Activated naive CD8-positive, alpha-beta T cell treated with anti-CD3 and anti-CD28 coated beads, Interleukin-2, amount 10 ng/mL, durations not matched to agents 7 days and 5 days (primary cell): ENCODE data around the gene PFDN4. TPM values are rescaled to one million over a fixed set of nuclear protein-coding genes. Genes with fewer than 3 reads are reported as not detected.

Source experiments
- ATAC-seq: fragments of 150-1000 bp; cut with Tn5 transposase; one replicate; pipeline ENCODE4 v1.10.0; 2021; ENCODE audit warnings: low read depth, moderate library complexity
- POLR2A ChIA-PET: fragments of 350-600 bp; sonication (Branson Sonifier 250); formaldehyde crosslinking; loops from one replicate; lab custom pipeline; 2021; ENCODE audit warnings: antibody characterized with exemption; lab: Charles Lee
- DNase-seq: peaks from one replicate; pipeline ENCODE4 v3.0.0; 2021
- H3K27ac Mint-ChIP-seq: one replicate; pipeline ENCODE4 v1.8.0; 2022; ENCODE audit warnings: mild to moderate bottlenecking, mixed read lengths
- H3K27me3 Mint-ChIP-seq: one replicate; pipeline ENCODE4 v1.8.0; 2022; ENCODE audit warnings: mild to moderate bottlenecking, moderate library complexity, mixed read lengths
- H3K36me3 Mint-ChIP-seq: one replicate; pipeline ENCODE4 v1.8.0; 2021; ENCODE audit warnings: mild to moderate bottlenecking, mixed read lengths
- H3K4me1 Mint-ChIP-seq: one replicate; pipeline ENCODE4 v1.8.0; 2021; ENCODE audit warnings: mixed read lengths
- H3K4me3 Mint-ChIP-seq: one replicate; pipeline ENCODE4 v1.8.0; 2022; ENCODE audit warnings: mild to moderate bottlenecking, moderate library complexity, mixed read lengths
- H3K9me3 Mint-ChIP-seq: one replicate; pipeline ENCODE4 v1.8.0; 2021; ENCODE audit warnings: mixed read lengths
- total RNA-seq, 2 experiments: library from RNA; stranded (reverse); gene quantifications; one replicate each; pipeline ENCODE4 v1.2.3, GENCODE V29; 2021

PFDN4 gene, protein sequence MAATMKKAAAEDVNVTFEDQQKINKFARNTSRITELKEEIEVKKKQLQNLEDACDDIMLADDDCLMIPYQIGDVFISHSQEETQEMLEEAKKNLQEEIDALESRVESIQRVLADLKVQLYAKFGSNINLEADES
- total RNA-seq, result 10 to 100 TPM; 16.5 to 18.6 TPM

DNA sequence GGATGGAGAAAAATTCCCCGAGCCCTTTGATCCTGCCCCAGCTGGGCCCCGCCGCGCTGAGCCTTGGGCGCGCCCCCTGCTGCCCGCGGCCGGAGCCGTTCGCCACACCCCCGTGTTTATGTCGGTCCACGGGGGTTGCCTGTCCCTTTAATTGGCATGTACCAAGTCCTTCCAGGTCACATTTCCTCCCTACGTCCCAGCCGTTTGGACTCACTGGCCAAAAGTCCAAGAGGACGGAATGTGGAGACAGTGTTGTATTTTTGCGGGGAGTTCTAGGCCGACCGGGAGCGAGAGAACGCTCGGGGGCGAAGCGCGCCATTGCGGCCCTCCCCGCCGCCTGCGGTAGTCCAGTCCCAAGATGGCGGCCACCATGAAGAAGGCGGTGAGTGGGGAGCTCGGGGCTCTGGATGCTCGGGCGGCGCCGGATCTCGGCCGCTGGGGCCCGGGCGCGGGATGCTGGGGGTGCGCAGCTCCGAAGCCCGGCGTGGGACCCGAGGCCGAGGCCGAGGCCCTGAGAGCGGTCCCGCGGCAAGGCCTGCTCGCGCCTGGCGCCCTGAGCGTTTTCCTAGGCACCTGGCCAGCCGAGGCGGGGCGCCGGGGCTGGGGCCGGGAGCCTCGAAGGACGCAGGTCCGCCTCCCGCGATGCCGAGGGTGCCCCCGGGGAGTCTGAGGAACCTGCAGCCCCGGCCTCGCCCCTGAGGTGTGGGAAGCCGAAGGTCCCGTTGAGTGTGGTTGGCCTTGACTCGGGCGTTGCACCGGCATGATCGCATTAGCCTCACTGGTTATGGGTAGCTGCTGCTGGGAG is at the start of gene PFDN4:
PFDN4 (plus strand) TSS at position 345 of the 805 bp plus-strand sequence; CDS start at position 359, 14 bp downstream.
- ATAC-seq (peak; percentile 89), DNase-seq (peak; percentile 88)
- Mint-ChIP-seq H3K4me1 (peaks cover 20% of the 10 kb centered on the region), H3K9me3 (no peaks in the 10 kb centered on the region), H3K4me3 (peak within 1 kb of the TSS; percentile 96), H3K27ac (peak within 1 kb of the TSS; percentile 99), H3K36me3 (peaks cover 7% of the 10 kb centered on the region), H3K27me3 (no peaks in the 10 kb centered on the region)
- POLR2A ChIA-PET, result interaction anchor here (0.5 to 1.7 kb wide), 6 partner anchors 11 to 263 kb away, joined by 3 to 5 read pairs (median 4); no protein-coding TSS in a partner anchor

DNA sequence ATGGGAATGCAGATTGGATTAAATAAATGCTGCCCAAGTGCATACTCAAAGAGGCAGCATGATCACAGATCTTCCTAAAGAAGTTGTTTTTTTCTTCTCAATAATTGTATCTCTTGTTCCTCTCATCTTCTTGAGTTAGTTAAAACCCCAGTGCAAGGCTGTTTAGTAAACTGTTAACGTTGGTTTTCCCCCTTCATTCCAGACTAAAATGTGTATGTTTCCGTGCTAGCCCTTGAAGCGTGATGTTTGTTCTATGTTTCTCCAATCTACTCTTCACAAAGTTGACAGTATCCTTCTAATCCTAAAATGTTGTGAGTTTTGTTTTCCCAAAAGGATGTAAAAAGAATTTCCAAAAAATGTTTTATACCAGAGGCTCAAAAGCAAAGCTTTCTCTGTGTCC is 49.7 kb upstream of the PFDN4 start:
- POLR2A ChIA-PET, result no interaction called here
- no peaks in the 10 kb centered on the region for H3K9me3 Mint-ChIP-seq
- ATAC-seq (no peak), DNase-seq (no peak)
- H3K36me3 Mint-ChIP-seq, result no peaks in the 10 kb centered on the region
- H3K4me3 Mint-ChIP-seq, result no peak overlapping the region
- no peaks in the 10 kb centered on the region for H3K4me1 Mint-ChIP-seq
- peaks cover 9% of the 10 kb centered on the region for H3K27me3 Mint-ChIP-seq
- no peak overlapping the region for H3K27ac Mint-ChIP-seq

- Mint-ChIP-seq H3K9me3 (no peaks in the 10 kb centered on the region), H3K27me3 (peaks cover 9% of the 10 kb centered on the region), H3K36me3 (no peaks in the 10 kb centered on the region), H3K4me3 (no peak overlapping the region), H3K27ac (no peak overlapping the region), H3K4me1 (no peaks in the 10 kb centered on the region)
- DNase-seq (no peak), ATAC-seq (no peak)
- POLR2A ChIA-PET, result interaction anchor here (0.7 kb wide), 1 partner anchor 472 kb away, joined by 4 read pairs; no protein-coding TSS in a partner anchor
Observed at GRCh38 chr20:54158856-54159418, 49.0 kb upstream of the PFDN4 start.

GRCh38 chr20:54160065-54161007 is 47.6 kb upstream of the PFDN4 start:
- DNase-seq, result no peak
- no peak overlapping the region for H3K27ac Mint-ChIP-seq
- no peaks in the 10 kb centered on the region for H3K4me1 Mint-ChIP-seq
- H3K9me3 Mint-ChIP-seq, result no peaks in the 10 kb centered on the region
- no peaks in the 10 kb centered on the region for H3K36me3 Mint-ChIP-seq
- no peak overlapping the region for H3K4me3 Mint-ChIP-seq
- no peak for ATAC-seq
- peaks cover 8% of the 10 kb centered on the region for H3K27me3 Mint-ChIP-seq
- POLR2A ChIA-PET, result no interaction called here

- Mint-ChIP-seq H3K4me3 (no peak overlapping the region), H3K27ac (no peak overlapping the region), H3K27me3 (peaks cover 5% of the 10 kb centered on the region), H3K36me3 (no peaks in the 10 kb centered on the region), H3K9me3 (no peaks in the 10 kb centered on the region), H3K4me1 (no peaks in the 10 kb centered on the region)
- POLR2A ChIA-PET, result no interaction called here
- DNase-seq (no peak), ATAC-seq (no peak)
Observed at GRCh38 chr20:54161008-54161820, 46.7 kb upstream of the PFDN4 start.

GRCh38 chr20:54161821-54162149 is 46.1 kb upstream of the PFDN4 start:
- ATAC-seq (no peak), DNase-seq (no peak)
- Mint-ChIP-seq H3K36me3 (no peaks in the 10 kb centered on the region), H3K4me3 (no peak overlapping the region), H3K9me3 (no peaks in the 10 kb centered on the region), H3K27me3 (peaks cover 9% of the 10 kb centered on the region), H3K27ac (no peak overlapping the region), H3K4me1 (no peaks in the 10 kb centered on the region)
- POLR2A ChIA-PET, result no interaction called here

- ATAC-seq (no peak), DNase-seq (no peak)
- Mint-ChIP-seq H3K27me3 (peaks cover 9% of the 10 kb centered on the region), H3K27ac (no peak overlapping the region), H3K36me3 (no peaks in the 10 kb centered on the region), H3K4me3 (no peak overlapping the region), H3K9me3 (no peaks in the 10 kb centered on the region), H3K4me1 (no peaks in the 10 kb centered on the region)
- POLR2A ChIA-PET, result no interaction called here
Observed at GRCh38 chr20:54162378-54163009, 45.4 kb upstream of the PFDN4 start.

DNA sequence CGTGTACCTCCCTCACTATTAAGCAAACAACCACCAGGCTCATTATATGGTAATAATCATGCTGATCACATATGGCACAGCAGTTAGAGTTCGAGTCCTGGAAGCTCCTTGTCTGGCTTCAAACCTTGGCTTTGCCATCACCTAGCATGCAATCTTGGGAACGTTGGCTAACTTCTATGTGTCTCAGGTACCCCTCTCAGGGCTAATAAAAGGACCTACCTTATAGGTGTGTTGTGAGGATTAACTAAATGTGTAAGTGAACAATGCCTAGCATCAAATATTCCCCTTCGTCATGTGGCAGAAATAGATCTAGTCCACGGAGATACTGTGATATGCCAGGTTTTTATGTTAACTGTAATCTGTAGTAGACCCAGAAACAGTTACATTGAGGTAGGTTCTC is 44.5 kb upstream of the PFDN4 start:
- POLR2A ChIA-PET, result no interaction called here
- no peak overlapping the region for H3K27ac Mint-ChIP-seq
- peaks cover 13% of the 10 kb centered on the region for H3K27me3 Mint-ChIP-seq
- H3K9me3 Mint-ChIP-seq, result no peaks in the 10 kb centered on the region
- no peak for DNase-seq
- ATAC-seq, result no peak
- no peaks in the 10 kb centered on the region for H3K36me3 Mint-ChIP-seq
- H3K4me1 Mint-ChIP-seq, result peaks cover 1% of the 10 kb centered on the region
- no peak overlapping the region for H3K4me3 Mint-ChIP-seq

GRCh38 chr20:54165014-54165413 is 42.9 kb upstream of the PFDN4 start:
- H3K27me3 Mint-ChIP-seq, result peaks cover 26% of the 10 kb centered on the region
- no peak for ATAC-seq
- no peaks in the 10 kb centered on the region for H3K36me3 Mint-ChIP-seq
- no peak for DNase-seq
- no peak overlapping the region for H3K4me3 Mint-ChIP-seq
- H3K4me1 Mint-ChIP-seq, result peaks cover 2% of the 10 kb centered on the region
- POLR2A ChIA-PET, result no interaction called here
- no peak overlapping the region for H3K27ac Mint-ChIP-seq
- no peaks in the 10 kb centered on the region for H3K9me3 Mint-ChIP-seq

- no peaks in the 10 kb centered on the region for H3K36me3 Mint-ChIP-seq
- no peak for ATAC-seq
- H3K4me1 Mint-ChIP-seq, result peaks cover 2% of the 10 kb centered on the region
- no peak overlapping the region for H3K4me3 Mint-ChIP-seq
- no peak for DNase-seq
- no peaks in the 10 kb centered on the region for H3K9me3 Mint-ChIP-seq
- no peak overlapping the region for H3K27ac Mint-ChIP-seq
- H3K27me3 Mint-ChIP-seq, result peaks cover 34% of the 10 kb centered on the region
- POLR2A ChIA-PET, result no interaction called here
Observed at GRCh38 chr20:54165803-54166202, 42.1 kb upstream of the PFDN4 start.

GRCh38 chr20:54166987-54167662 is 40.8 kb upstream of the PFDN4 start:
- DNase-seq (no peak), ATAC-seq (no peak)
- no peaks in the 10 kb centered on the region for H3K9me3 Mint-ChIP-seq
- no peak overlapping the region for H3K27ac Mint-ChIP-seq
- H3K4me3 Mint-ChIP-seq, result no peak overlapping the region
- POLR2A ChIA-PET, result no interaction called here
- peaks cover 2% of the 10 kb centered on the region for H3K4me1 Mint-ChIP-seq
- H3K27me3 Mint-ChIP-seq, result peaks cover 47% of the 10 kb centered on the region
- H3K36me3 Mint-ChIP-seq, result no peaks in the 10 kb centered on the region
